NCI-H226 (cell line): ENCODE data around the gene UNC5C.
"Not testable (repeated sequence)": the region's sequence is repeated elsewhere in the genome, so short reads cannot be mapped to it uniquely, and the experiment has no call there.

Experiments
- DNase-seq: peaks from one replicate; pipeline ENCODE4 v3.0.0-alpha.2; 2015

Gene UNC5C

DNA sequence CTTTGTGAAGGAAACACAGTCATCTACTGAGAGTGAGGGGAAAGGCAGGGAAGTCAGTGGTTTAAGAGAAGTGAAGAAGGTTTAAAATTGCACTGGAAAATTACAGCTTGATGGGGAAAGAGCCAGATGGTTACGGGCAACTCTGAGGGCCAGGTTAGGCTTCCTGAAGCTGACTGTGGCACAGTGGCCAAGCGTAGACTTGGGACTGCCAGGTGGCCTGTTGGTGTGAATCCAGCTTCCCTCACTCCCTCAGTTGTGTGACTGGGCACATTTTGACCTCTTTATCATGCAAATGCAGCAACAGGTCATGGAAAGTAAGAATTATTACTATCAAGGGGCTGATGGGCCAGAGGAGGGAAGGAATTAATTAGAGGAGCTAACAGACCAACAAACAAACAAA, 390.1 kb downstream of the UNC5C start:
- no peak for DNase-seq

DNA sequence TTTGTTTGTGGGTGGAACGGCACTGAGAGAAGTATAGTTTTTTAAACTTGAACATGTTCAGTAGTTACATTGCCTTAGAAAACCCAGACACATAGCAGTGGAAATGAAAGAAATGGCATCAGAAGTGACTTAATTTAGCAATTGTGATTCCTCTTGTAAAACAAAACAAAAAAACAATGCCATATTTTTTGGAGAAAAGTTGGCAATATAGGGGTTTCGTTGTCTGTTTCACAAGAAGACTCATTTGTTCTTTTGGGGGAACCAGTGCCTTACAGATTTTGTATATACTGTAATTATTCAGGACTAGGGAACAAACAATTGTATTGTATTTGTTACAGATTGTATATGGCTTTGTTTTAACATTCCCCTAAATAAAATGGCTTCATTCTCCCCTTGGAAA, 390.7 kb downstream of the UNC5C start:
- no peak for DNase-seq

DNA sequence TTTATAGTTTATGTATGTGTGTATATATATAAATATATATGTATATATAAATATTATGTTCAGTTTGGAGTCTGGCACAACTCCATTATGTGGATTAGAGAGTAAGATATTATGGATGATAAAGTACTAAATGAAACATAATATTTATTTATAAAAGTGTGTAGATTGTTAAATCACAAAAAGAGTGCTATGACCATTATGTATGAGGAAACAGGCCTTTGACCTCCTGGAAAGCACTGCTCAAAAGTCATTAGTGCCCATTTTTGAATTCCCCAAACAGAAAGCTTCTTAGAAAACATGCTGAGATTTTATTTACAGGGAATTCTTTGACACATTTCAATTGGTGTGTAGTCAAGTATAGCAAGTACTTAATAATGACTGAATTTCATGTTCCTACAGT, 391.2 kb downstream of the UNC5C start:
- no peak for DNase-seq

- DNase-seq = no peak
These were observed 392.4 kb downstream of the UNC5C start for GRCh38 chr4:95156452-95156765.

- no peak for DNase-seq
These were observed 392.9 kb downstream of the UNC5C start for GRCh38 chr4:95155759-95156451.

GRCh38 chr4:95153182-95153581, 395.6 kb downstream of the UNC5C start:
- DNase-seq = no peak

DNA sequence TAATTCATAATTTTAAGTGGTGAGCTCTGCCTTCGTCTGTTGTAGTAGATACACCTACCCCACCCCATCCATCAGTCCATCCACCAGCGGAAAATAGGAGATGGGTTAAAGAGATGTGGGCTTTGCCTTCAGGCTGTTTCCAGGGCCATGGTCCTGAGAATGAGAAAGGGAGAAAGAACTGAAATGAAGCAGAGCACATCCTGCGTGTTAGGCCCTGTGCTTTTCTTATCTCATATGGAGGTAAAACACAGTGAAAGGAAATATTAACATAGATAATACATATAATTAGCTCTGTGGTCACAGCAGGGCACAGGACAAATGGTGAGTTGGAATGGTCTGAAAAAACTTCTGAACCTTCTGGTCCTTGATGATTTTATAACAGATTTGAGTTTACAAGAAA, 397.5 kb downstream of the UNC5C start:
- no peak for DNase-seq

DNA sequence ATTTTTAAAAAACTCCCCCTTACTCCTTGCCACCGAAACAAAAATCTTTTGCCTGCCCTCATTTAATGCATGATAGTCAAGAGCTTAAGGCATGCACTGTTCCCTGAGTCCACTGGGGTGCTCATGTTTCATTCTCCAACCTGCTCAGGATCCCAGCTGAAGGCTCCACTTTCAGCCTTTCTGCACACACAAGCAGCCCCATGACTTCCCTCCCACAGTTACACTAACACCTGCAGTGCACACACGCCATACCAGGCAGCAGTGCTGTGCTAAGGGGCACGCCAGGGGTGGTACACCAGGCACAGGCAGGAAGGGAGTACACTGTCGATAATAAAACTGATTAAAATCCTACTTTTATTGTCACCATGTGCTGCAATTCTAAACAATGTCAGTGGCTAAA, 405.8 kb downstream of the UNC5C start:
- DNase-seq = no peak

GRCh38 chr4:95141361-95141760, 407.4 kb downstream of the UNC5C start:
- DNase-seq = no peak

DNA sequence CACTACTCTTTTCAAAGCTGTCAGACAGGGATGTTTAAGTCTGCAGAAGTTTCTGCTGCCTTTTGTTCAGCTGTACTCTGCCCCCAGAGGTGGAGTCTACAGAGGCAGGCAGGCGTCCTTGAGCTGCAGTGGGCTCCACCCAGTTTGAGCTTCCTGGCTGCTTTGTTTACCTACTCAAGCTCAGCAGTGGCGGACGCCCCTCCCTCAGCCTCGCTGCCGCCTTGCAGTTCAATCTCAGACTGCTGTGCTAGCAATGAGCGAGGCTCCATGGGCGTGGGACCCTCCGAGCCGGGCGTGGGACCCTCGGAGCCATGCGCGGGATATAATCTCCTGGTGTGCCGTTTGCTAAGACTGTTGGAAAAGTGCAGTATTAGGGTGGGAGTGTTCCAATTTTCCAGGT, 409.3 kb downstream of the UNC5C start:
- DNase-seq = not testable (repeated sequence)

- DNase-seq = not testable (repeated sequence)
These were observed 414.8 kb downstream of the UNC5C start for GRCh38 chr4:95134016-95134415.

DNA sequence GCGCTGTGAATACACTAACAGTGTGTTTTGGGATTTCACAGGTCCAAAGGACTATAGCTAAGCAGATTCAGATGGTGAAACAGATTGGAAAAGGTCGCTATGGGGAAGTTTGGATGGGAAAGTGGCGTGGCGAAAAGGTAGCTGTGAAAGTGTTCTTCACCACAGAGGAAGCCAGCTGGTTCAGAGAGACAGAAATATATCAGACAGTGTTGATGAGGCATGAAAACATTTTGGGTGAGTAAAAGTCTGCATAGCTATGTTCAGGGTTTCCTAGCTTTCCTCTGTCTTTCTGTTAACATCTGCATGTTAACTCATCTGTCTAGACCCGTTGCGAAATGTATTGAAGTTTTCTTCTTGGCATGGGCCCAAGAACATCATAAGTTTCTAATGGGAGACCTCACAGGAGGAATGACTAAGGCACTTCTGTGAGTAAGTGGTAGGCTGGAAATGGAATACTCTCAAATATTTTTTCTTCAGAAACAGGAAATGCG, 418.9 kb downstream of the UNC5C start:
- DNase-seq = peak; percentile 93

- no peak for DNase-seq
These were observed 419.7 kb downstream of the UNC5C start for GRCh38 chr4:95129031-95129430.

GRCh38 chr4:95124906-95125504, 423.8 kb downstream of the UNC5C start:
- peak; percentile 25 for DNase-seq

DNA sequence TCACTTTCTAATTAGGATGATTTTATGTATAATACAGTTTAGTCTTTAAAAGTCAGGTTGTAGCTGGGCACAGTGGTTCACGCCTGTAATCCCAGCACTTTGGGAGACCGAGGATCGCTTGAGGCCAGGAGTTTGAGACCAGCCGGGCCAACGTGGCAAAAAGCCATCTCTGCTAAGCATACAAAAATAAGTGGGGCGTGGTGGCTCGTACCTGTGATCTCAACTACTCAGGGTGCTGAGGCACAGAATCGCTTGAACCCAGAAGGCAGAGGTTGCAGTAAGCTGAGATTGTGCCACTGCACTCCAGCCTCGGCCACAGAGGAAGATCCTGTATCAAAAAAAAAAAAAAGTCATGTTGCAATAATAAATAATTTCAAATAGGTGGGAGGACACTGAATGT, 426.8 kb downstream of the UNC5C start:
- no peak for DNase-seq

DNA sequence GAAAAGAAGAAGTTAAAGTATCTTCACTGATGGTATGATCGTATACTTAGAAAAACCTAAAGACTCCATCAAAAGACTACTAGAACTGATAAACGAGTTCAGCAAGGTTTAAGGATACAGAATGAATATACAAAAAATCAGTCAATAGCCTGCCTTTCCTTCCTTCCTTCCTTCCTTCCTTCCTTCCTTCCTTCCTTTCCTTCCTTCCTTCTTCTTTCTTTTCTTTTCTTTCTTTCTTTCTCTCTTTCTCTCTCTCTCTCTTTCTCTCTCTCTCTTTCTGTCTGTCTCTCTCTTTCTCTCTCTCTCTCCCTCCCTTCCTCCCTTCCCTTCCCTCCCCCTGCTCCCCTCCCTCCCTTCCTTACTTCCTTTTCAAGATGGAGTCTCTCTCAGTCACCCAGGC, 428.3 kb downstream of the UNC5C start:
- DNase-seq = no peak

DNA sequence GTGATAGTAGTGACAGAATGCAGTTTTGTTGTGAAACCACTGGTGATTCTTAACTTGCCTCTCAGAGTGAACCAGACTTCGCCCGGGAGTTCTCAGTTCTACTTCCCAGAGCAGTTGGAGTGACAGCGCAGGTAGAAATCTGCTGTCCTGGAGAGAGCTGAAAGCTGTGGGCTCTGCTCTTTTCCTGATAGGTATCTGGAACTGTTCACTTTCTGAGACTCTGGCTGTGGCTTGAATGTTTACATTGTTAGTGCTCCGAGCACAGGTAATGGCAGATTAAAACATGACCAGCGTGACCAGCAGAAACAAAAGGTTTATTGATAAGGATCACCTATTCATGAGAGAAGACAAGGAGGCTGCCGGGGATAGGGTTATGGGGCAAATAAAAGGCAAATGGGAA, 430.3 kb downstream of the UNC5C start:
- no peak for DNase-seq

DNA sequence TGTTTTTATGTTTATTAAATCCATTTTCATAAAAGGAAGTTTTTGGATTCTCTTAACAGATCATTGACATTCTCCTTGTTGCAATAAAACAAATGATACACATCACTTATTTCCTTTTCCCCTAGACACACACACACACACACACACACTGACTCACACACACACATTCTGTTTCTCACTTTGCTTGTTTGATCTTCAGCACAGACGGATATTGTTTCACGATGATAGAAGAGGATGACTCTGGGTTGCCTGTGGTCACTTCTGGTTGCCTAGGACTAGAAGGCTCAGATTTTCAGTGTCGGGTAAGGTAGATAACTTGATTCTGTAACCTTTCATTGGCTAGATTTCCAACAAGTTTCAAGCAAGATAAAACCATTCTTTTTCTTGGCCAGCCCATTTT, 434.3 kb downstream of the UNC5C start:
- no peak for DNase-seq
